Upper lobe of left lung (tissue), 4 donors: ENCODE measurements around the gene FAM83G.

ENCODE experiments used
- POLR2A ChIP-seq, 4 donors: fragments of 450-650 bp; IDR thresholded peaks; one replicate each; pipeline ENCODE4 v1.5.1; 2016 to 2017; ENCODE audit warnings: antibody characterized with exemption in 4 of 4, mild to moderate bottlenecking in 2 of 4
- POLR2AphosphoS5 ChIP-seq, 2 donors: sonication (generic); formaldehyde crosslinking; IDR thresholded peaks; one replicate each; pipeline ENCODE4 v1.5.1; 2017; ENCODE audit warnings: antibody characterized with exemption in 2 of 2
- TF ChIP-seq, protein P1 (sequence below), 6 experiments: fragments of 450-650 bp in 4 of 6; fragments of 200-600 bp in 2 of 6; sonication (generic) in 2 of 6; IDR thresholded peaks; one replicate each; pipeline ENCODE4 v1.5.1; 2016 to 2019; ENCODE audit warnings: antibody characterized with exemption in 6 of 6

DNA sequence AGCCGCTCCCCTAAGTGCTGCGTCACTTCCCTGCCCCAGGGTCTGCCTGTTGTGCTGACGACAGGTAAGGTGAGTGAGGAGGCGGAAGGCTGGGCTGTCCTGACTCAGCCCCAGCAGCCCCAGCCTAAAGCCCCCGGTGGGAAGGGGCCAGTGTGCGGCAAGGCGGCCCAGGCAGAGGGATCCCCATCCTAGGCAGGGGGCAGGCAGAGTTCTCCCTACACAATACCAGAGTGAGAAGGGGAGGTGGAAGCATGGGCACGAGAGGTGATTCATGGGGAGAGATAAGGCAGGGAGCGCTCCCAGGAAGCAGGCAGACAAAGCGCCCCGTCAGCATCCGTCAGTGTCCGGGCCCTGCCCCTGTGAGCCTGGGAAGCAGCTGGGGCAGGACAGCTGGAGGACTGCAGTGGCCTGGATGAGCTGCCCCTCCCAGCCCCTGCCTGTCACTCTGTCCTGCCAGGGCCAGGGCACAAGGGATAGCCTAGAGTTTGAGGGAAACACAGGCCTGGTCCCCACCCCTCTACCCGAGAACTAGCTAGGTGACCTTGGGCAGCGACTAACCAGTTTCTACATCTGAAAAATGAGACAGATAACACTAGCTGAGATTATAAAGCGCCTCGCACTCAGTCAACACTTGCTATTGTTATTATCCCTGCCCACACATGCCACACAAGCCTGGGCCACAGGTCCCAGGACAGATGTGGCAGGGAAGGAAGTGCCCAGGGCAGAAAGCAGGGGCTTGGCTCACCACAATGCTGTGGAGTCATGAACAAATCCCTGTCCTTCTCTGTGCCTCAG lies 3.8 kb downstream of the FAM83G start:
- TF ChIP-seq POLR2A (IDR thresholded peaks at IDR 0.05) (no peak), POLR2AphosphoS5 (IDR thresholded peaks at IDR 0.05) (no peak)
- TF ChIP-seq, protein P1, sequence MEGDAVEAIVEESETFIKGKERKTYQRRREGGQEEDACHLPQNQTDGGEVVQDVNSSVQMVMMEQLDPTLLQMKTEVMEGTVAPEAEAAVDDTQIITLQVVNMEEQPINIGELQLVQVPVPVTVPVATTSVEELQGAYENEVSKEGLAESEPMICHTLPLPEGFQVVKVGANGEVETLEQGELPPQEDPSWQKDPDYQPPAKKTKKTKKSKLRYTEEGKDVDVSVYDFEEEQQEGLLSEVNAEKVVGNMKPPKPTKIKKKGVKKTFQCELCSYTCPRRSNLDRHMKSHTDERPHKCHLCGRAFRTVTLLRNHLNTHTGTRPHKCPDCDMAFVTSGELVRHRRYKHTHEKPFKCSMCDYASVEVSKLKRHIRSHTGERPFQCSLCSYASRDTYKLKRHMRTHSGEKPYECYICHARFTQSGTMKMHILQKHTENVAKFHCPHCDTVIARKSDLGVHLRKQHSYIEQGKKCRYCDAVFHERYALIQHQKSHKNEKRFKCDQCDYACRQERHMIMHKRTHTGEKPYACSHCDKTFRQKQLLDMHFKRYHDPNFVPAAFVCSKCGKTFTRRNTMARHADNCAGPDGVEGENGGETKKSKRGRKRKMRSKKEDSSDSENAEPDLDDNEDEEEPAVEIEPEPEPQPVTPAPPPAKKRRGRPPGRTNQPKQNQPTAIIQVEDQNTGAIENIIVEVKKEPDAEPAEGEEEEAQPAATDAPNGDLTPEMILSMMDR (IDR thresholded peaks at IDR 0.05), result no peak
